OCI-LY1 (cell line): ENCODE results near the gene TPCN1.

ENCODE experiments used
- CTCF ChIP-seq: fragments of 200-600 bp; sonication (generic), shearing (Covaris generic); IDR thresholded peaks from 2 replicates; pipeline ENCODE4 v1.5.1; 2017; ENCODE audit warnings: mild to moderate bottlenecking, antibody characterized with exemption, low read length, moderate library complexity, mixed read lengths
- EZH2 ChIP-seq: fragments of 200-600 bp; sonication (generic), shearing (Covaris generic); IDR thresholded peaks from 2 replicates; pipeline ENCODE4 v1.8.0; 2017; ENCODE audit warnings: borderline replicate concordance, mixed run types, mild to moderate bottlenecking, antibody characterized with exemption, low read length, moderate library complexity, mixed read lengths

GRCh38 chr12:113189361-113189760 lies 31.9 kb upstream of the TPCN1 start:
- no peak for TF ChIP-seq EZH2
- TF ChIP-seq CTCF, result no peak
